Left lung (tissue), 10 donors: ENCODE results near the gene CFAP52. TPM values are rescaled to one million over a fixed set of nuclear protein-coding genes. Genes with fewer than 3 reads are reported as not detected.
A peak's percentile ranks its signal among the peaks of the same experiment; 100 is the strongest.

Experiments used
- ATAC-seq: fragments of 200-7000 bp; cut with Tn5 transposase; one replicate; pipeline ENCODE4 v1.9.1; 2020; ENCODE audit warnings: moderate library complexity
- DNase-seq, 4 donors: peaks; one replicate each; pipeline ENCODE4 v3.0.0-alpha.2; 2013 to 2020
- H3K27ac ChIP-seq, 2 donors: fragments of 200-600 bp; sonication (generic) in 1 of 2; one replicate each; pipeline versions ENCODE4 v1.5.0 to v1.8.0; 2020 to 2021
- H3K27me3 ChIP-seq, 2 donors: fragments of 200-600 bp; sonication (generic) in 1 of 2; one replicate each; pipeline versions ENCODE4 v1.5.0 to v1.8.0; 2020 to 2021
- H3K36me3 ChIP-seq, 2 donors: fragments of 200-600 bp; sonication (generic) in 1 of 2; one replicate each; pipeline versions ENCODE4 v1.5.0 to v1.8.0; 2020 to 2021
- H3K4me1 ChIP-seq, 2 donors: fragments of 200-600 bp; one replicate each; pipeline ENCODE4 v1.8.0; 2021
- H3K4me3 ChIP-seq, 2 donors: fragments of 200-600 bp; sonication (generic) in 1 of 2; one replicate each; pipeline versions ENCODE4 v1.5.0 to v1.8.0; 2020 to 2021; ENCODE audit warnings: mild to moderate bottlenecking in 1 of 2
- H3K9me3 ChIP-seq, 2 donors: fragments of 200-600 bp; sonication (generic) in 1 of 2; one replicate each; pipeline versions ENCODE4 v1.5.0 to v1.8.0; 2020 to 2021
- intact Hi-C, 2 donors: fragments of 100-400 bp; cut with DNase I; formaldehyde crosslinking; loops; one replicate each; pipeline versions ENCODE4 v1.11.2 to v1.14.2; 2022
- polyA plus RNA-seq, 6 donors: library from polyadenylated mRNA; unstranded; fragments of 120-200 nt; gene quantifications; one replicate each; pipeline ENCODE4 v1.2.1, GENCODE V29; 2013; ENCODE audit not compliant: insufficient read length in 6 of 6
- total RNA-seq, 2 donors: library from RNA; stranded (reverse); fragmentation: NEBNext Ultra II Directional; extraction: Animal tissue kit (Norgen Biotek cat#: 25700); gene quantifications; one replicate each; pipeline ENCODE4 v1.2.1, GENCODE V29; 2021
- TF ChIP-seq, protein P1 (sequence below), 2 donors: fragments of 200-600 bp; sonication (generic) in 1 of 2; IDR thresholded peaks; one replicate each; pipeline versions ENCODE4 v1.5.0 to v1.8.0; 2021; ENCODE audit warnings: antibody characterized with exemption in 2 of 2
- donor health status: DM: no; HTN: yes; CAD: no.
- donor health status: DM: no; HTN: no; CAD: no.

The CFAP52 gene
- total and polyA plus RNA-seq, 8 donors, result 1.6 to 10.8 (median 5.3) TPM; not detected in 1

DNA sequence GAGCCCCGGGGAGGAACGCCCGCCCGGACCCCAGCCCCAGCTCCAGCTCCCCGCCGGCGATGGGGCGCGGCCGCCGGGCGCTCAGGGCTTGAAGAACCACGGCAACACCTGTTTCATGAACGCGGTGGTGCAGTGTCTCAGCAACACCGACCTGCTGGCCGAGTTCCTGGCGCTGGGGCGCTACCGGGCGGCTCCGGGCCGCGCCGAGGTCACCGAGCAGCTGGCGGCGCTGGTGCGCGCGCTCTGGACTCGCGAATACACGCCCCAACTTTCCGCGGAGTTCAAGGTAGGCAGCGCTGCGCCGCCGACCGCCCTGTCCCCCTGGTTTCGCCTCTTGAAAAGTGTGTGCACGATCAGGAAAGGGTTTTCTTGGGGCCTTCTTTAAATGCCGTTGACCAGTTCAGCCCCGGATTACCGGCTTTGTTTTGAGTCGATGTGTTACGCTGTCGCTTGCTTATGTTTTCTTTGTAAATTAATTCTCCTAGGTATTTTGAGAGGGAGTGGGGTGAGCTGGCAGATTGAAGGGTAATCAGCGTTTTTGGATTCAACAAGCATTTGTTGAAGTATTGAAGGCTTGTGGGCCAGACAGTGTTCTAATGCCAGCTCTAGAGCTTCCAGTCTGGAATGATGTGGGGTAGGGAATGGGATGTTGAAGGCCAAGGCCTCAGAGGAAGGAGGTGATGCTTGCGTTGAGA lies 69.6 kb downstream of the CFAP52 start:
- Histone ChIP-seq H3K27ac (peak overlapping the region; percentile 78 to 80), H3K4me3 (peak overlapping the region; percentile 58), H3K4me1 (peaks cover 0 to 20% of the 10 kb centered on the region in 2 donors), H3K27me3 (peaks cover 15 to 51% of the 10 kb centered on the region in 2 donors), H3K36me3 (no peaks in the 10 kb centered on the region), H3K9me3 (no peaks in the 10 kb centered on the region)
- ATAC-seq (peak; percentile 72), DNase-seq (peak; percentile 27 to 89 (median 68))
- intact Hi-C loops, result no loop called here
- TF ChIP-seq, protein P1, sequence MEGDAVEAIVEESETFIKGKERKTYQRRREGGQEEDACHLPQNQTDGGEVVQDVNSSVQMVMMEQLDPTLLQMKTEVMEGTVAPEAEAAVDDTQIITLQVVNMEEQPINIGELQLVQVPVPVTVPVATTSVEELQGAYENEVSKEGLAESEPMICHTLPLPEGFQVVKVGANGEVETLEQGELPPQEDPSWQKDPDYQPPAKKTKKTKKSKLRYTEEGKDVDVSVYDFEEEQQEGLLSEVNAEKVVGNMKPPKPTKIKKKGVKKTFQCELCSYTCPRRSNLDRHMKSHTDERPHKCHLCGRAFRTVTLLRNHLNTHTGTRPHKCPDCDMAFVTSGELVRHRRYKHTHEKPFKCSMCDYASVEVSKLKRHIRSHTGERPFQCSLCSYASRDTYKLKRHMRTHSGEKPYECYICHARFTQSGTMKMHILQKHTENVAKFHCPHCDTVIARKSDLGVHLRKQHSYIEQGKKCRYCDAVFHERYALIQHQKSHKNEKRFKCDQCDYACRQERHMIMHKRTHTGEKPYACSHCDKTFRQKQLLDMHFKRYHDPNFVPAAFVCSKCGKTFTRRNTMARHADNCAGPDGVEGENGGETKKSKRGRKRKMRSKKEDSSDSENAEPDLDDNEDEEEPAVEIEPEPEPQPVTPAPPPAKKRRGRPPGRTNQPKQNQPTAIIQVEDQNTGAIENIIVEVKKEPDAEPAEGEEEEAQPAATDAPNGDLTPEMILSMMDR (IDR thresholded peaks at IDR 0.05), result peak in 1 of 2 donors; percentile 11

DNA sequence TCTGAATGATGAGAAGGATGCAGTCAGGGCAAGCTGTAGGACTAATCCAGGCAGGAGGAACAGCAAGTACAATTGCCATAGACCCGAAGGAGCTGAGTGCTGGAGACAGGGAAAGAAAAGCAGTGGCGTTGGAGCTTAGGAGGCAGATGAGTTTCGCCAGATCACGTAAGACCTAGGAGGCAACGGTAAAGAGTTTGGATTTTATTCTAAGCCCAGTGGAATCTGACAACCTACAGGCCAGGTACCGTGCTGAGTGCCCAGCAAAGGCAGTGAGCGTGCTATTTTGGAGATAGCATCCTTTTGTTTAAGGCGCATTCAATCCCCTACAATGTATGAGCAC lies 70.1 kb downstream of the CFAP52 start:
- DNase-seq, result no peak
- peak overlapping the region; percentile 58 for H3K4me3 ChIP-seq

DNA sequence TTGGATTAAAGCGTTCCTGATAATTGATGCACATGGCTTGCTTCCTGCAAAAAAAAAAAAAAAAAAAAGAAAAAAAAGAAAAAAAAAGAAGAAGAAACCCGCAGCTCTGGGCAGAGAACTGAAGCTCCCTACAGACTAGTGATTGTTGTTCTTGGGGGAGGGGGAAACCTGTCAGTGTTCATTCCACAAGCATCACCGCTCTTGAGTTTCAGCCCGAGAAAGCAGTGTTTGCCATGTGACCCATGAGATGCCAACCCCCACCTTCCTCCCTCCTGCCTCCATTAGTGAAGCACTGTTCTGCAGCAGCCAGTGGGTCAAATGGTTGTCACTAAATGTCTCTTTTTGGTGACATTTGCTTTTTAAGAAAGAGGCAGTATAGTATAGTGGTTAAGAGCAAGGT lies 70.6 kb downstream of the CFAP52 start:
- TF ChIP-seq, protein P1 (IDR thresholded peaks at IDR 0.05), result no peak
- H3K9me3 ChIP-seq, result no peaks in the 10 kb centered on the region
- intact Hi-C loops, result no loop called here
- H3K27me3 ChIP-seq, result peaks cover 15 to 51% of the 10 kb centered on the region in 2 donors
- H3K4me3 ChIP-seq, result peak overlapping the region in 1 of 2 donors; percentile 58
- peaks cover 0 to 20% of the 10 kb centered on the region in 2 donors for H3K4me1 ChIP-seq
- H3K36me3 ChIP-seq, result no peaks in the 10 kb centered on the region
- no peak overlapping the region for H3K27ac ChIP-seq
- ATAC-seq, result peak; percentile 8
- peak in 1 of 4 donors; percentile 24 for DNase-seq

More for the DNA sequence above, 70.1 kb downstream of the CFAP52 start:
- H3K27ac ChIP-seq, result peak overlapping the region in 1 of 2 donors; percentile 78
- H3K9me3 ChIP-seq, result no peaks in the 10 kb centered on the region
- no peak for ATAC-seq
- peaks cover 0 to 20% of the 10 kb centered on the region in 2 donors for H3K4me1 ChIP-seq
- peaks cover 15 to 51% of the 10 kb centered on the region in 2 donors for H3K27me3 ChIP-seq
- H3K36me3 ChIP-seq, result no peaks in the 10 kb centered on the region
- TF ChIP-seq, protein P1 (IDR thresholded peaks at IDR 0.05), result no peak
- intact Hi-C loops, result no loop called here

DNA sequence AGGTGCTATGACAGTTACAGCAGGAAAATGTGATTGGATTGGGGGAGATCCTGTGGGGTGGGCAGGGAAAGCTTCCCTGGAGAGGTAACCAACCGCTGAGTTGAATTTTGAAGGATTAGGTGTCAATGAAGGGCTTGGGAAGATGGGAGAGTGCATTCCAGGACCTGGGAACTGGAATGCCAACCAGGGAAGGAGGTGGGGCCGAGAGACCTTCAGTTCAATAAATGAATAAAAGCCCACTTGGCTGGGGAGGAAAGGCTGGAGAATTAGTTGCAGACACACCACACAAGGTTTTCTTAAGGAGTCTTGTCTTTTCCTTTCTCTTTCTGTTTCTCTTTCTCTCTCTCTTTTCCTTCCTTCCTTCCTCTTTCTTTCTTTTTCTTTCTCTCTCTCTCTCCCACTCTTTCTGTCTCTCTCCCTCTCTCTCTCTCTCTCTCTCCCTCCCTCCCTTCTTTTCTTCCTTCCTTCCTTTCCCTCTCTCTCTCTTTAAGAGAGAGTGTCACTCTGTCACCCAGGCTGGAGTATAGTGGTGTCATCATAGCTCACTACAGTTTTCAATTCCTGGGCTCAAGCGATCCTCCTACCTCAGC lies 72.2 kb downstream of the CFAP52 start:
- no peaks in the 10 kb centered on the region for H3K36me3 ChIP-seq
- DNase-seq (no peak), ATAC-seq (no peak)
- peaks cover 0 to 20% of the 10 kb centered on the region in 2 donors for H3K4me1 ChIP-seq
- intact Hi-C loops, result no loop called here
- no peak overlapping the region for H3K27ac ChIP-seq
- TF ChIP-seq, protein P1 (IDR thresholded peaks at IDR 0.05), result no peak
- H3K27me3 ChIP-seq, result peaks cover 15 to 51% of the 10 kb centered on the region in 2 donors
- H3K4me3 ChIP-seq, result no peak overlapping the region
- no peaks in the 10 kb centered on the region for H3K9me3 ChIP-seq

DNA sequence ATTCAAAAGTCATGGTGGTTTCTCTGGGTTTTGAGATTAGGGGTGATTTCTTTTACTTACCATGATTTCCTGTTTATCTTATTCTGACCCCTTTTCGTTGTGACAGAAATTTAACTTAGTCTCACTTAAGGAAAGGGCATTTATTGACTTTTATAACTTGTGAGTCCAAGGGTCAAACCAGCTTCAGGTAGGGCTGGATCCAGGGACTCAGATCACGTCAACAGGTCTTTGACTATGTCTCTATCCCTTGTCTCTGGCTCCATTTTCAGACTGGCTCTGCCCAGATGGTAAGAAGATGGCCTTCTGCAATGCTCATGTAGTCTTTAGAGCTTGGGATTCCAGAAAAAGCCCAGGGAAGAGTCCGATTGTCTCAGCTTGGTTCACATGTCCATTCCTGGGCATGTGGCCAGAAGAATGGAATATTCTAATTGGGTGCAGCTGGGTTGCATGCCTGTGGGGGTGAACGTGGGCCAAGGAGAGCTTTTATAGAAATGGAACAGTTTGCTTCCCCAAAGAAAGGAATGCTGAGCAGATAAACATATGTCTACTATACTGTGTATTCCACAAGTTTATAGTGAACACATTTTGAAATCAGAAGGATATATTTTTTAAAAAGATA lies 82.3 kb downstream of the CFAP52 start:
- TF ChIP-seq, protein P1 (IDR thresholded peaks at IDR 0.05), result no peak
- H3K4me3 ChIP-seq, result no peak overlapping the region
- intact Hi-C loops, result no loop called here
- no peaks in the 10 kb centered on the region for H3K27me3 ChIP-seq
- DNase-seq (no peak), ATAC-seq (no peak)
- no peaks in the 10 kb centered on the region for H3K9me3 ChIP-seq
- H3K36me3 ChIP-seq, result no peaks in the 10 kb centered on the region
- H3K4me1 ChIP-seq, result no peaks in the 10 kb centered on the region
- no peak overlapping the region for H3K27ac ChIP-seq
